GM18520 (cell line): ENCODE measurements around the gene BIN2.
"Not testable (repeated sequence)": the region's sequence is repeated elsewhere in the genome, so short reads cannot be mapped to it uniquely, and the experiment has no call there.

Source experiments
- ATAC-seq: cut with Tn5 transposase; IDR thresholded peaks from one replicate; pipeline ENCODE4 v1.9.1; 2021; ENCODE audit not compliant: unreplicated experiment

Gene BIN2

GRCh38 chr12:51346581-51346980, 22.6 kb upstream of the BIN2 start, which contains the start of gene CELA1:
CELA1 (minus strand) TSS chr12:51346679; CDS start chr12:51346638, 41 bp downstream.
- no peak for ATAC-seq

- ATAC-seq, result no peak
These were observed 21.7 kb upstream of the BIN2 start for GRCh38 chr12:51345681-51346080.

GRCh38 chr12:51343201-51343600, 19.2 kb upstream of the BIN2 start:
- no peak for ATAC-seq

GRCh38 chr12:51342416-51342815, 18.4 kb upstream of the BIN2 start:
- ATAC-seq, result no peak

GRCh38 chr12:51341251-51342007, 17.5 kb upstream of the BIN2 start:
- ATAC-seq, result no peak

GRCh38 chr12:51339750-51340149, 15.8 kb upstream of the BIN2 start:
- ATAC-seq, result no peak

- not testable (repeated sequence) for ATAC-seq
These were observed 13.4 kb upstream of the BIN2 start for GRCh38 chr12:51337336-51337735.

- ATAC-seq, result no peak
These were observed 12.0 kb upstream of the BIN2 start for GRCh38 chr12:51335931-51336330.

- ATAC-seq, result no peak
These were observed 10.8 kb upstream of the BIN2 start for GRCh38 chr12:51334764-51335163.

GRCh38 chr12:51333536-51333935, 9.6 kb upstream of the BIN2 start:
- no peak for ATAC-seq

- ATAC-seq, result no peak
These were observed 6.2 kb upstream of the BIN2 start for GRCh38 chr12:51330186-51330585.

- ATAC-seq, result no peak
These were observed 5.8 kb upstream of the BIN2 start for GRCh38 chr12:51329742-51330141.

GRCh38 chr12:51328587-51328986, 4.6 kb upstream of the BIN2 start:
- no peak for ATAC-seq

- no peak for ATAC-seq
These were observed 2.9 kb upstream of the BIN2 start for GRCh38 chr12:51326698-51327439.

- ATAC-seq, result no peak
These were observed 979 bp upstream of the BIN2 start for GRCh38 chr12:51324953-51325352.

- ATAC-seq, result no peak
These were observed 535 bp downstream of the BIN2 start for GRCh38 chr12:51323317-51323960.

- ATAC-seq, result no peak
These were observed 1.5 kb downstream of the BIN2 start for GRCh38 chr12:51322452-51322851.

GRCh38 chr12:51321882-51322281, 2.1 kb downstream of the BIN2 start:
- no peak for ATAC-seq

GRCh38 chr12:51320695-51321320, 3.2 kb downstream of the BIN2 start:
- ATAC-seq, result no peak

GRCh38 chr12:51320311-51320694, 3.7 kb downstream of the BIN2 start:
- ATAC-seq, result no peak

- no peak for ATAC-seq
These were observed 5.0 kb downstream of the BIN2 start for GRCh38 chr12:51318846-51319599.
